Measurements from ENCODE around the gene HIP1R. TPM values are rescaled to one million over a fixed set of nuclear protein-coding genes. Genes with fewer than 3 reads are reported as not detected.

Gene HIP1R
- total RNA-seq, 1 donor from 2014 or later, result 200 TPM

GRCh38 chr12:122848471-122849351 is 13.5 kb downstream of the HIP1R start:
- no peak for DNase-seq

- no peak for DNase-seq
Observed at GRCh38 chr12:122849352-122850047, 14.2 kb downstream of the HIP1R start.

GRCh38 chr12:122850048-122850445 is 14.8 kb downstream of the HIP1R start:
- DNase-seq, result no peak

- peak; percentile 64 for DNase-seq
Observed at GRCh38 chr12:122850695-122851350, 15.6 kb downstream of the HIP1R start.

- peak; percentile 98 for DNase-seq
Observed at GRCh38 chr12:122851820-122852219, 16.6 kb downstream of the HIP1R start.

GRCh38 chr12:122852336-122853275 is 17.3 kb downstream of the HIP1R start:
- peak; percentile 75 for DNase-seq

GRCh38 chr12:122853582-122854245 is 18.5 kb downstream of the HIP1R start:
- DNase-seq, result no peak

- DNase-seq, result no peak
Observed at GRCh38 chr12:122854554-122854953, 19.3 kb downstream of the HIP1R start.

GRCh38 chr12:122855071-122855829 is 20.0 kb downstream of the HIP1R start:
- no peak for DNase-seq

- no peak for DNase-seq
Observed at GRCh38 chr12:122855928-122856831, 20.9 kb downstream of the HIP1R start.

GRCh38 chr12:122856999-122857671 is 21.9 kb downstream of the HIP1R start:
- no peak for DNase-seq

GRCh38 chr12:122858171-122858570 is 22.9 kb downstream of the HIP1R start:
- DNase-seq, result no peak

GRCh38 chr12:122858591-122859302 is 23.5 kb downstream of the HIP1R start:
- no peak for DNase-seq

- no peak for DNase-seq
Observed at GRCh38 chr12:122859303-122860039, 24.2 kb downstream of the HIP1R start.

- peak; percentile 91 for DNase-seq
Observed at GRCh38 chr12:122860040-122860853, 25.0 kb downstream of the HIP1R start.

- DNase-seq, result no peak
Observed at GRCh38 chr12:122860854-122861586, 25.8 kb downstream of the HIP1R start.

Data from dermis blood vessel endothelial cell (primary cell).